ENCODE measurements around the gene RYR3. TPM values are rescaled to one million over a fixed set of nuclear protein-coding genes. Genes with fewer than 3 reads are reported as not detected.

RYR3 gene
- total RNA-seq, 1 donor: not detected

- DNase-seq (ENCODE audit: low read depth): no peak
- no peak overlapping the region for H3K4me3 ChIP-seq (ENCODE audit: low read depth, low read length)
- TF ChIP-seq, protein P1, sequence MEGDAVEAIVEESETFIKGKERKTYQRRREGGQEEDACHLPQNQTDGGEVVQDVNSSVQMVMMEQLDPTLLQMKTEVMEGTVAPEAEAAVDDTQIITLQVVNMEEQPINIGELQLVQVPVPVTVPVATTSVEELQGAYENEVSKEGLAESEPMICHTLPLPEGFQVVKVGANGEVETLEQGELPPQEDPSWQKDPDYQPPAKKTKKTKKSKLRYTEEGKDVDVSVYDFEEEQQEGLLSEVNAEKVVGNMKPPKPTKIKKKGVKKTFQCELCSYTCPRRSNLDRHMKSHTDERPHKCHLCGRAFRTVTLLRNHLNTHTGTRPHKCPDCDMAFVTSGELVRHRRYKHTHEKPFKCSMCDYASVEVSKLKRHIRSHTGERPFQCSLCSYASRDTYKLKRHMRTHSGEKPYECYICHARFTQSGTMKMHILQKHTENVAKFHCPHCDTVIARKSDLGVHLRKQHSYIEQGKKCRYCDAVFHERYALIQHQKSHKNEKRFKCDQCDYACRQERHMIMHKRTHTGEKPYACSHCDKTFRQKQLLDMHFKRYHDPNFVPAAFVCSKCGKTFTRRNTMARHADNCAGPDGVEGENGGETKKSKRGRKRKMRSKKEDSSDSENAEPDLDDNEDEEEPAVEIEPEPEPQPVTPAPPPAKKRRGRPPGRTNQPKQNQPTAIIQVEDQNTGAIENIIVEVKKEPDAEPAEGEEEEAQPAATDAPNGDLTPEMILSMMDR (IDR thresholded peaks at IDR 0.05; ENCODE audit: insufficient read depth, low read depth, low read length): no peak
Measured at GRCh38 chr15:33600212-33600611, 289.4 kb downstream of the RYR3 start.

DNA sequence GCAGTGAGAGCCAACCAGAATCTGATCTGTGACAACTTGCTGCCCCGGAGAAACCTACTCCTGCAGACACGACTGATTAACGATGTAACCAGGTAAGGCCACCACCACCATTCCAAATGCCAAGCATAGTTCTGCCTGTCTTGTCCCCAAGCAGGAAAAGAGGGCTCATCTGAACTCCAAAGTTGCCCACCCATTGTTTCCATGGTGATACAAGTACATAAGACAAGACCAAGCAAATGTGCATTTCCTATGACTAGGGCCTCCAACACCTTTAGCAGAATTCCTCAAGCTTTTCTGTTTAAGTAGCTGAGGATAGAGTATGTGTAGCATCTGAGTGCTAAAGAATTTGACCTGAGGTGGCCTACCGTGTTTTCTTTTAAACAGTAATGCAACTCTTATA is 290.7 kb downstream of the RYR3 start:
- DNase-seq (ENCODE audit: low read depth): no peak
- TF ChIP-seq, protein P1 (IDR thresholded peaks at IDR 0.05; ENCODE audit: insufficient read depth, low read depth, low read length): no peak
- H3K4me3 ChIP-seq (ENCODE audit: low read depth, low read length): no peak overlapping the region

- TF ChIP-seq, protein P1 (IDR thresholded peaks at IDR 0.05; ENCODE audit: insufficient read depth, low read depth, low read length): no peak
- H3K4me3 ChIP-seq (ENCODE audit: low read depth, low read length): no peak overlapping the region
- no peak for DNase-seq (ENCODE audit: low read depth)
Measured at GRCh38 chr15:33608714-33609113, 297.9 kb downstream of the RYR3 start.

- TF ChIP-seq, protein P1 (IDR thresholded peaks at IDR 0.05; ENCODE audit: insufficient read depth, low read depth, low read length): no peak
- H3K4me3 ChIP-seq (ENCODE audit: low read depth, low read length): no peak overlapping the region
- no peak for DNase-seq (ENCODE audit: low read depth)
Measured at GRCh38 chr15:33612721-33613304, 302.0 kb downstream of the RYR3 start.

DNA sequence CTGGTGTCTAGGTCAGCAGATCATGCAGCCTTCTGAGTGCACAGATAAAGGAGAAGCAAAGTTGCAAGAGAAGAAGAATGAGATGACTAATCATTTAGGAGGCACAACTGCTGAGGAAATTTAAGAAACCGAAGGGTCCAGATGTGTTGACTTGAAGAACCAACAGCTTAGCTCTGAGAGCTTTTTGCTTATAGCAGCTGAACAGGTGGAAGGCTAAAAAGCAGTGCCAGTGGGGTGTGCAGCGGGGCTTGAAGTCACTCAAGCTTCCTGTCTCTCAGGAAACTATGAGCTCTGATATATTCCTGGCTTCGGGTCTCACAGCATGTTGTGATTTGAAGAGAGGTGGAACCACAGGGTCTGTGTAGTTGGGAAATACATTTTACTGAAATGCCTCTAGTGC is 305.7 kb downstream of the RYR3 start:
- TF ChIP-seq, protein P1 (IDR thresholded peaks at IDR 0.05; ENCODE audit: insufficient read depth, low read depth, low read length): no peak
- H3K4me3 ChIP-seq (ENCODE audit: low read depth, low read length): no peak overlapping the region
- no peak for DNase-seq (ENCODE audit: low read depth)

GRCh38 chr15:33618350-33618749 is 307.6 kb downstream of the RYR3 start:
- TF ChIP-seq, protein P1 (IDR thresholded peaks at IDR 0.05; ENCODE audit: insufficient read depth, low read depth, low read length): no peak
- H3K4me3 ChIP-seq (ENCODE audit: low read depth, low read length): no peak overlapping the region
- DNase-seq (ENCODE audit: low read depth): no peak

DNA sequence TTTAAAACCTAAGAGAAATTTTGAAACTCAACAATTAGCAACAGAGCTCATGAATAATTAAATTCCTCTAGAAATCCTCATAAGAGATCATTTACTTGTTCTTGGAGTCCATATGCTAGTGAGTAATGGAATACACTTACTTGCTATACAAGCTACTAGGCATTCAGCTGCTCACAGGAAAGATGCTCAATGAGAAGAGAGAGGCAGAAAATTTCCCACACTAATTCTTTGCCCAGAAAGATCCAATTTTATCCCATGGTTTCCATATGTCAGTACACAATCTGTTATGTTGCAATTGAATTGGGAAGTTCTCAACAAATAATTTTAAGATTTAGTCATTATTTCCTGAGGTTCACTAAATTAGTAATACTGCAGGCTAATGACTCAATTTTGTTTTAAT is 310.4 kb downstream of the RYR3 start:
- DNase-seq (ENCODE audit: low read depth): no peak
- H3K4me3 ChIP-seq (ENCODE audit: low read depth, low read length): no peak overlapping the region
- TF ChIP-seq, protein P1 (IDR thresholded peaks at IDR 0.05; ENCODE audit: insufficient read depth, low read depth, low read length): no peak

All from fibroblast of villous mesenchyme (primary cell).